GM06990 (cell line): ENCODE results near the gene KCNK16.

Source experiments
- DNase-seq: peaks from one replicate; pipeline ENCODE4 v3.0.0-alpha.2; 2011; ENCODE audit not compliant: insufficient read length; ENCODE audit errors: extremely low read depth
- H3K27me3 ChIP-seq: replicated peaks from 2 replicates; pipeline ENCODE4 v1.6.0; 2011; ENCODE audit warnings: low read length; ENCODE audit not compliant: control insufficient read depth, insufficient read depth
- H3K36me3 ChIP-seq: 2 replicates; pipeline ENCODE4 v1.5.1; 2011; ENCODE audit warnings: low read length; ENCODE audit not compliant: control insufficient read depth, insufficient read depth
- H3K4me3 ChIP-seq: replicated peaks from 2 replicates; pipeline ENCODE4 v1.5.1; 2011; ENCODE audit warnings: low read depth, mild to moderate bottlenecking, control low read depth, low read length
- TF ChIP-seq, protein P1 (sequence below): IDR thresholded peaks from 2 replicates; pipeline ENCODE4 v1.5.1; 2011; ENCODE audit warnings: low read length, control low read depth, mild to moderate bottlenecking, inconsistent platforms; ENCODE audit not compliant: insufficient read depth, poor library complexity, severe bottlenecking

Gene KCNK16

DNA sequence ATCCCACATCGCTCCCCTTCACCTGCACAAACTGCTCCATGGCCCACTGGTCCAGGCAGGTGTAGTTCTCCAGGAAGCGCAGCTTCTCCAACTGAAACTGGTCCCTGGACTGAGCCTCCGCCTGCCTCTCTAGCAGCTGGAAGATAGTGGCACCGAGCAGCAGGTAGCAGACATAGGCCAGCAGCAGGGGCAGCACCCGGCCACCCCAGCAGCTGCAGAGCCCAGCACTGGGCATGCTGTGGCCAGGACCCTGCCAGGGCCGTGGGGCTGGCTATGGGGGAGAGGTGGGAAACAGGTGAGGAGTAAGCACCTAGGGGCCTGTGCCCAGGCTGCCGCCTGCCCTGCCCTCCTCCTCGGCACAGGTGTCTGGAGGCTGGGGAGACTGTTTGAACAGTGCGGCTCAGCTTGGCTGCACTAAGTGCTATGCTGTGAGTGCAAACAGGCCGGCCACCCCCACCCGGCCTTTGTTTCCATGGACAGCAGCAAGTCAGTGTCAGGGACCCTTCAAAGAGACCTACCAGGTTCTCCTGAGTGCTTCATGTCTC is at the start of gene KCNK16:
Gene KCNK16 (minus strand): TSS at position 397 of the 545 bp plus-strand sequence. CDS start 162 bp downstream, at position 235.
- H3K4me3 ChIP-seq, result no peak within 1 kb of the TSS
- H3K27me3 ChIP-seq, result no peaks in the 10 kb centered on the region; the same call in none of the 2 replicates
- no peaks in the 10 kb centered on the region for H3K36me3 ChIP-seq
- no peak for DNase-seq
- TF ChIP-seq, protein P1, sequence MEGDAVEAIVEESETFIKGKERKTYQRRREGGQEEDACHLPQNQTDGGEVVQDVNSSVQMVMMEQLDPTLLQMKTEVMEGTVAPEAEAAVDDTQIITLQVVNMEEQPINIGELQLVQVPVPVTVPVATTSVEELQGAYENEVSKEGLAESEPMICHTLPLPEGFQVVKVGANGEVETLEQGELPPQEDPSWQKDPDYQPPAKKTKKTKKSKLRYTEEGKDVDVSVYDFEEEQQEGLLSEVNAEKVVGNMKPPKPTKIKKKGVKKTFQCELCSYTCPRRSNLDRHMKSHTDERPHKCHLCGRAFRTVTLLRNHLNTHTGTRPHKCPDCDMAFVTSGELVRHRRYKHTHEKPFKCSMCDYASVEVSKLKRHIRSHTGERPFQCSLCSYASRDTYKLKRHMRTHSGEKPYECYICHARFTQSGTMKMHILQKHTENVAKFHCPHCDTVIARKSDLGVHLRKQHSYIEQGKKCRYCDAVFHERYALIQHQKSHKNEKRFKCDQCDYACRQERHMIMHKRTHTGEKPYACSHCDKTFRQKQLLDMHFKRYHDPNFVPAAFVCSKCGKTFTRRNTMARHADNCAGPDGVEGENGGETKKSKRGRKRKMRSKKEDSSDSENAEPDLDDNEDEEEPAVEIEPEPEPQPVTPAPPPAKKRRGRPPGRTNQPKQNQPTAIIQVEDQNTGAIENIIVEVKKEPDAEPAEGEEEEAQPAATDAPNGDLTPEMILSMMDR, result no peak

DNA sequence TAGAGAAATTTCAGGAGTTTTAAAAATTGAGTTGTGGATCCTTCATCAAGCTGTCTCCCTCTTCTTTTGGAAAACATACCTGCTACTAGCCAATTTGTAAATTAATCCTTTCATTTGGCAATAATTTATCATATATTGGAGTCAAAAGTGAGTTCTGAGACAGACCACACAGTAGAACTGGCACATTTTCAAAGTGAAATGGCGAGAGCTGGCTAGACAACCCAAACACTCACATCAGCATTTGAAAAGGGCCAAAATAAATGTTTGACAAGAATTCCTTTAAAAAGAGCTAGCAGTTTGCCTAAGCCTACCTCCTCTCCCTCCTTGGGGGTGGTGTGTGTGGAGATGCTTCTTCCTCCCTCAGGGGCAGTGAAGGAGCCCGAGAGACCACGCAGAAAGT is 47.9 kb upstream of the KCNK16 start:
- Histone ChIP-seq H3K4me3 (no peak overlapping the region), H3K27me3 (no peaks in the 10 kb centered on the region; the same call in 1 of the 2 replicates), H3K36me3 (no peaks in the 10 kb centered on the region)
- TF ChIP-seq, protein P1, result no peak
- no peak for DNase-seq

DNA sequence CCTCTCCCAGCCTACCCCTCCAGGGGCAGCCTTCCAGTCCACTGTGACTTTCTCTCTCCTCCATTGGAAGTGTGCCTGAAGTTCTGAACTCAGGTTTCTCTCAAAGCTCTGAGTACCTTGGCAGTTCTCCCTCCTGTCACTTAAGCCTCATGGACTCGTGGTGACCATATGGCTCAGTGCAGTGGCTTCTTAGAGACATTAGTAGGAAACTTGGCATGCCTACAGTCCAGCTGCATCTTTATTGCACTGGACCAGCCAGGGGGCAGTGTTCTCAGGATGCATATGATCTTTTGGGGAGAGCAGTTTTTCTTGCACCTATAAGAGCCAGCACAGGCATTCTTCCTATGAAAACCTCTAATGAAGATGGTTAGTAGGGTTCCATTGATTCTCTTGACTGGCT is 47.5 kb upstream of the KCNK16 start:
- TF ChIP-seq, protein P1, result no peak
- DNase-seq, result no peak
- Histone ChIP-seq H3K27me3 (no peaks in the 10 kb centered on the region; the same call in 1 of the 2 replicates), H3K36me3 (no peaks in the 10 kb centered on the region), H3K4me3 (no peak overlapping the region)

DNA sequence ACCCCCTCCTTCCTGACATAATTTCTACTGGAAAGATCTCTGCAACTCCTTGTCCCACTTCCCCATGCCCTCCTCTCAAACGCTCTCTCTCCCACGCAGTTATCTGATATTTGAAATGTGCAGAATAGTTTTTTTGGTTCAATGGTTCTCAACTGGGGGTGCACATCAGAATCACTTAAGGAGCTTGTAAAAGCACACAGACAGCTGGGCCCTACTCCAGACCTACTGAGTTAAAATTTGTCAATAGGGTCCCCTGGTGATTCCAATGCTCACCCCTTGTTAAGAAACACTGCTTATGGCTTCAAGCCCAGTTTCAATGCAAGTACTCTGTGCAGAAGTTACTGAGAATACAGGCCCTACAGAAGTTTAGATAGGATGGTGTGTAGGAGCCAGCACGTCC is 45.2 kb upstream of the KCNK16 start:
- no peak for DNase-seq
- H3K36me3 ChIP-seq, result no peaks in the 10 kb centered on the region
- H3K27me3 ChIP-seq, result no peaks in the 10 kb centered on the region
- TF ChIP-seq, protein P1, result no peak
- H3K4me3 ChIP-seq, result no peak overlapping the region

DNA sequence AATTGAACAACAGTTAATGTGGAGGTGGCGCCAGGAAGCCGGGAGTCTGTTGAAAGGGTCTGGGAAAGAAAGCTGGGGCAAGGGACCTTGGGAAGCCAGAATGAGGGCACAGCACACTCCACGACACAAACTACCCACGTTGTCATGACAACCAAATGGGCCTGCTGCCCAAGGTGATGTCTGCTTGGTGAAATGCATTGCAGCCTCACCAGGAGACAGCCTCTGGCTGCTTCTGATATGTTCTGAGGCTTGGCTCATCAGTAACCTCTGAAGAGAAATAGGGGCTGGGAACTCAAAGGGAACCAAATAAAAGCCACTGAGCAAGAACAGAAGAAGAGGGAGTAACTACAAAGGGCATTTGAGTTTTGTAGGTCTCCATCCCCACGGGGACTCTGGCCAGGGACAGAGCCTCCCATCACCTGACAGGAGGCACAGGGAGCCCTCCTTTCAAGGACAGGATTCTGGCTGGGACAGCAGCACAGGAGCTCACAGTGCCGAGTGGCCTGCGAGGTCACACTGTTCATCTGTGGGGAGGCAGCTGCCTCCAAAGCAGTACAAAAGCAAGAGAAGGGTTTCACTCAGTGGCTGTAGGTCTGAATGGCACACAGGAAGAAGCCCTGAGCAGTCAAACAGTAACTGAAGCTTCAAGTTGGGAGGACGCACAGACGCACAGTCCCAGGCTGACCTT is 44.6 kb upstream of the KCNK16 start:
- H3K27me3 ChIP-seq, result no peaks in the 10 kb centered on the region
- no peaks in the 10 kb centered on the region for H3K36me3 ChIP-seq
- TF ChIP-seq, protein P1, result no peak
- no peak for DNase-seq
- H3K4me3 ChIP-seq, result no peak overlapping the region
